GM21526 (cell line): ENCODE data around the gene PGAM2.
"Not testable (repeated sequence)": the region's sequence is repeated elsewhere in the genome, so short reads cannot be mapped to it uniquely, and the experiment has no call there.

ENCODE experiments used
- ATAC-seq: cut with Tn5 transposase; IDR thresholded peaks from one replicate; pipeline ENCODE4 v1.9.1; 2021; ENCODE audit warnings: moderate library complexity; ENCODE audit not compliant: unreplicated experiment, low FRiP score

The PGAM2 gene

DNA sequence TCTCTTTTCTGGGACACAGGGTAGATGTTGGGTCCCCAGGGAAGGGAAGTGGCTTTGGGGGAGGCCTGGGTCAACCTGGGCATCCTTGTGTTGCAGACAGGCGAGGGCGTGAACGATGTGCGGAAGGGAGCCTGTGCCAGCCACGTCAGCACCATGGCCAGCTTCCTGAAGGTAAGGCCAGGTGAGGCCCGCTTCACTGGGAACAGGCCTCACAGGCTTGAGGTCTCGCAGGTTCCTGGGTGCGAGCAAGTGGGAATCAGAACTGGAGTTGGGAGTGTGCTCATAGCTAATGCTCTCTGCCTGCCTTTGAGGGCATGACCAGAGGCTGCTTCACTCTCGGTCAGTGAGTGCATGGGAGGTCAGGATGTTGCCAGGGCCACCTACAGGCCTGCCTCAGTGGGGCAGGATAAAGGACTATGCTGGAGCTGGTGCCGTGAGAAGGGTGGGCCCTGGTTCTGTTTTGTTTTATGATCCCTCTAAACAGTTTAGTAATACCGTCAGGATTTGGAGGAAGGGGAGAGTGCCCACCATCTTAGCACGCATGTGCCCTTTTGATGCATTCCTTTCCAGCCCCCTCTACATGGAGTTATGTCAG is 12.5 kb downstream of the PGAM2 start:
- no peak for ATAC-seq

DNA sequence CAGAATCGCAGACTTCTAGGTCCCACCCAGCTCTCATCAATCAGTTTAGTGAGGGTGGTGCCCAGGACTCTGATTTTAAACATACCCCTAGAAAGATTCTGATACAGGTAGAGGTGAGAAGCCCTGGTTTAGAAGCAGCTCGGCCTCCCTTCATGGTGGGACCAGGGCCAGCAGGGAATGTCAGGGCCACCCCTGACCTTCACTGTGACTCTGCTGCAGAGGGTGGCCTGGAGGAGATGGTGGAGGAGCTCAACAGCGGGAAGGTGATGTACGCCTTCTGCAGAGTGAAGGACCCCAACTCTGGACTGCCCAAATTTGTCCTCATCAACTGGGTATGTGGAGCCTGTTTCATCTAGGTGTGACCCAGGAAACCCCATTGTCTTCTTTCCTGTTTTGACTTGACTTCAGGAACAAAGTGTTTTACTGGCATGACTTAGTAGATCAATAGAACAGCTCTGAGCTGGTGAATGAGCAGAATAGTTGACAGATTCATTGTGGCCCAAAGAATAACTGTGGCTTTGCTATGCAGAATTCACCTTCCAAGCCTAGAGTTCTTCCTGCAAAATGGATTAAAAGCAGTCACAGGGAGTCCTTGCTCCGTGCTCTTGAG is 13.7 kb downstream of the PGAM2 start:
- ATAC-seq: no peak

DNA sequence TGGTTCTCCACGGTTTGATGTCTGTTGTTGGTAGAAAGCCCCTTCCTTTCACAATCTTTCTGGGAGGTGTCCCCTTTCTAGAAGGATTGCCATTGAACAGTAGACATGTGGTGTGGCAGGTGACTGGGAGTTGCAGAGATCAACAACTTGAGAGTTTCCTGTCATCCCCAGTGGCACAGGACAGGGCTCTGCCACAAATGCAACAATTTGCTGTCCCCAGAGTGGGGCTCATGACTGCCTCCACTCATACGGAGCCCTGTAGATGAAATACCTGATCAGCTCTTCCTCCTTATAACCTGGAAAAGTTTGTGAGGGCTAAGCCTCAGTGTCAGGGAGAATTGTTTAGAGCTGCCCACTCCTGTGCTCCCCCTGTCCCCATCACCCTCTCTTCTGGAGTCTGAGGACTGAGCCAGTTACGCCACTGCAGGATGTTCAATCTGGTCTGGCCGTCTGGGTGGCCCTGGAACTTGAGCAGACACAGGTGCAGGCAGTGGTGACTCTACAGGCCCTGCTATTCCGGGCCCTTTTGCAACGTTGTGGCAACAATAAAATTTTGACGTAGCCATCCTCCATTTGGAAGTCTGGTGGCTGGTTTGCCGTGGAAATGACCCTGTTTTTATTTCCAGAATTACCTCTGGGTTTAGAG is 14.3 kb downstream of the PGAM2 start:
- ATAC-seq: no peak

DNA sequence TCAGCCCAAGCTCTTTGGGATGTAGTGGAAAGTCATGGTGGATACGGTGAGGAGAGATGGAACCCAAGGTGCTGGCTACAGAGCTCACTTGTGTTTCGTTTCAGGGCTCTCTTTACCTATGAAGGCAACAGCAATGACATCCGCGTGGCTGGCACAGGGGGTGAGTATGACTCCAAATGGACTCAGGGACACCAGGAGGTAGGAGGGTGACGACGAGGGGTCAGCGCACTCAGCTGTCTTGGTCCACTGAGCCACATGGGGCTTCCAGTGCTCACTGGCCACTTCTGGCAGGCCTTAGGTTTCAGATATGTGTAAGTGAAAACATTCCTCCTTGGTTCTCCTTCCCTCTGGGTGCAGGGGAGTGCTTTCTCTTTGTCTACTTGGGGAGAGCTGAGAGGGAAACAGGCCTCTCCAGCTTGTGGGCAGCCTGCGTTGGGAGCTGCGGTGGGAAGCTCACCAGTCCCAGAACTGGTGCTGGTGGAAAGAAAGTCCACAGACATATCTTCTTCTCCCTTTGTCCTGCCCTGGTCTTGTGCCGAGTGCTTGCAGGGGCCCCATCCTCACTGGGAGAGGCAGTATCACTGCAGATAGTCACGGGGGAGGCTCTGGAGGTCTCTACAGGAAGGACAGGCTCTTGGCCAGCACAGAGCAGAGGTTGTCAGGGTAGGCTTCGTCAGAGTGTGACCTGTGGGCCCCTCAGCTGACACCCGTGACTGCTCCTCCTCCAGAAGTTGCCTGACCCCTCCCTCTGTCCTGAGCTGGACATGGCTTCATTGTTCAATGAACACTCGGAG is 15.0 kb downstream of the PGAM2 start:
- no peak for ATAC-seq

DNA sequence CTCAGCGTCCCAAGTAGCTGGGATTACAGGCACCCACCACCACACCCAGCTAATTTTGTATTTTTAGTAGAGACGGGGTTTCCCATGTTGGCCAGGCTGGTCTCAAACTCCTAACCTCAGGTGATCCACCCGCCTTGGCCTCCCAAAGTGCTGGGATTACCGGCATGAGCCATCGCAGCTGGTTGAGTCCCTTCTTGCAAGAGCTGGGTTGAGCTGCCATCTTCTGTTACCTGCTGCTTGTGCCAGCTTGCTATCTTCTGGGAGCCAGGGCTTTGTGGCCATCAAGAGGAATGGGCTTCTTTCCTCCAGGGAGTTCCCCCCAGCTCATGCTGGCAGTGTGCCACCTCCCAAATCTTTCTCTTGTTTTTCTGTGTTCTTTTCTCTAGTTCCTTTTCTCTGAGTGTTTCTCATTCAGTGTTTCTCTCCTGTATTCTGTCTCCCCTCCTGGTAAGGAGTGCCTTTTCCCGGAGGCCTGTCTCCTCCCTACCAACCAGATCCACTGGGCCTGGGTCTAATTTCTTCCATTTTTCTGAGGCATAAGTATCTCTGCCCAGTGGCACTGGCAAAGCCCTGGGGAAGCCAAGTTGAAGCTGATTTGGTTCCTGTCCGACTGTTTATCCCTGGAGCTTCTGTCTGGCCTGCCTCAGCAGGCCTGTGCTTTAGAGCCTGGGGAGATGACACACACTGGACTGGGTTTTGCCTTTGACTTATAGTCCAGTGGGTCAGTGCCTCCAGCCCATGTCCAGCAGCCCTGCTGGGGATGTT is 17.2 kb downstream of the PGAM2 start:
- ATAC-seq: no peak

DNA sequence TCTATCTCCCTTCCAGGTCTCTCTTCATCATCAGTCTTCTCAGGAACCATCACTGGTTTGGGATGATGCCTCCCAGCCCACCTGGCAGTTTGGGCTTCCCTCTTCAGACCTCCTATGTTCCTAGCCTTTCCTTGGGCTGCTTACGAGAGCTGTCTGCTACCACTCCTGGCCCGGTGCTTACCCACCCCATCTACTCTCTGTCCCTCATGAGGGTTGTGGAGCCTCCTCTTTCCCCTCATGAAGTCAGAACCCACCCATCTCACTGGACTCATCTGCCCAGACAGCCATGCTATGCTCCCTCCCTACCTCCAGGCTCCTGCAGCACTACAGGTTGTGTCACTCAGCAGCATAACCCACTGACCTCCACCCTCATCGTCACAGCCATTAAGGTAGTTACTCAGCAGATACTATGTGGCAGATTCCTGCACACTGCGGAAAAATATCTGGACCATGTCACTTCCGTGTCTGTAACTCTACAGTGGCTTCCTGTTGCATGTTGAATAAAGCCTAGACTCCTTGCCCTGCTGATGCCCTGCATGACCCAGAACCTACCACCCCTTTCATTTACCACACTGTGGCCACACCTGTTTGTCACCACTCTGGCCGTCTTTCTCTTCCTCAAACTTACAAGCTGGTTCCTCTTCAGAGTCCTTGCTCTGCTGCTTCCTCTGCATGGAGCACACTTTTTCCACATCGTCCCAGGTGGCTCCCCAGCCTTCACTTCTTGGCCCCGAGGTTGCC is 18.9 kb downstream of the PGAM2 start:
- ATAC-seq: no peak

GRCh38 chr7:44045226-44046014 is 19.9 kb downstream of the PGAM2 start:
- ATAC-seq: peak; percentile 12

GRCh38 chr7:44044315-44045225 is 20.8 kb downstream of the PGAM2 start, which contains the start of gene DBNL:
Gene DBNL, plus strand, starts transcription at chr7:44044702. Its CDS starts 36 bp downstream, at chr7:44044738.
- ATAC-seq: peak; percentile 55

GRCh38 chr7:44043902-44044301 is 21.5 kb downstream of the PGAM2 start:
- ATAC-seq: no peak

DNA sequence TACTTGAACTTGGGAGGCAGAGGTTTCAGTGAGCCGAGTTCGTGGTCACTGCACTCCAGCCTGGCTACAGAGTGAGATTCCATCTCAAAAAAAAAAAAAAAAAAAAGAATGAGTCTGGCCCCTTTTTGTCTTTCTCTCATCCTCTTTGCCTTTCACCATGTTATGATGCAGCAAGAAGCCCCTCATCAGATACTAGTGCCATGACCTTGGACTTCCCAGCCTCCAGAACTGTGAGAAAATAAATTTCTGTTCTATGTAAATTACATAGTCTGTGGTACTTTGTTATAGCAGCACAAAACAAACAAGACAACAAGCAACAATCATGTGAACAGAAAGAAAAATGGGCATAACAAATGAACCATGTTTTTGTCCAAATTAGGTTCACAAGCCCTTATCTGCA is 23.1 kb downstream of the PGAM2 start:
- no peak for ATAC-seq

- ATAC-seq: peak; percentile 30
Measured at GRCh38 chr7:44040493-44040891, 24.9 kb downstream of the PGAM2 start.

- peak; percentile 6 for ATAC-seq
Measured at GRCh38 chr7:44039800-44040492, 25.4 kb downstream of the PGAM2 start.

DNA sequence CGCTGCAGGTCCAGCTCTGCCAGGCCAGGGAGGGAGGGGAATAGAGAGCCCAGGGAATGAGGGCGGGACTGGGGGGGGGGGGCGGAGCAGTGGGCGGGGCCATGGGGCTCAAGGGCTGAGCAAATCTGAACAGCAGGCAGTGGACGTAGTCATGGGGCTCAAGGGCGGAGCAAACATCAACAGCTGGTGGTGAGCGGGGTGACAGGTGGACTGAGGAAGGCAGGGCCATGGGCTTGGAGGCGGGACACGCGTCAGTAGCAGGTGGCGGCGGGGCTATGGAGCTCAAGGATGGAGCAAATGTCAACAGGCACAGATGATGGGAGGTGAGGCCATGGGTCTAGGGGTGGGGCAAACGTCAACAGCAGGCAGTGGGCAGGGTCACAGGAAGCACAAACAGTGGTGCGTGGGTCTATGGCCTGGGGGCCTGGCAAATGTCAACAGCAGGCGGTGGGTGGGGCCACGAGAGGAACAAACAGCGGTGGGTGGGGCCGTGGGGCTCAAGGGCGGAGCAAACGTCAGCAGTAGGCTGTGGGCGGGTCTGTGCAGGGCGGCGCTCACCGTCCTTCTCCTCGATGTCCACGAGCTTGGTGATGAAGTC is 26.3 kb downstream of the PGAM2 start:
- peak; percentile 49 for ATAC-seq

DNA sequence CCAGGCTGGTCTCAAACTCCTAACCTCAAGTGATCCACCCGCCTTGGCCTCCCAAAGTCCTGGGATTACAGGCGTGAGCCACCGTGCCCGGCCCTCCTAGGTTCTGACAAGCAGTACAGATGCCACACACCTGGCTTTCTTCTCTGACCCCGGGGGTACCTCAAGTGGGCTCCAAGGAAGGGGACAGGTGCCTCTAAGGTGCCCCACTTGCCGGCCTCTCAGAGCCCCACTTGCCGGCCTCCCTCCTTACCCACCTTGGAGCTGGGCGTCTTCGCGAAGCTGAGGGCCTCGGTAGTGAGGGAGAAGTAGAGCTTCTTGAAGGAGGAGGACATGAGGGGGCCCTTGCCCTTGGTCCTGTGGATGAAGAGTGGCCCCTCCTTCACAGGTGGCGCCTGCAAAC is 26.8 kb downstream of the PGAM2 start:
- ATAC-seq: not testable (repeated sequence)

DNA sequence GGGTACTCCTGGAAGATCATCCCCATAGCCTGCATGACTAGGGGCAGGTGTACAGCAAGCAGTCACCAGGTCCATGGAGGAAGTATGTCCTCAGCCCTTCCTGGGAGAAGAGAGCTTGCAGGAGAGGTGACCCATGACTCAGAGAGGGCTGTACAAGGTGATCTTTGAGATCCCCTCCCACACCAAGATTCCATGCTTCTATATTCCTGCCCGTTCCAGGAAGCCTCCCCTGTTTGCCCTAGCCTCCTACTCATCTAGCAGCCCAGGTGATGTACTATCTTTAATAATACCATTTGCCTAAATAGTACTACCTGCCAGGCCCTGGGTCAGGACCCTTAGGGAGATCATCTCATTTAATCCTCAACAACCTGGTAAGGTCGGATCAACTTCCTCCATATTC is 27.4 kb downstream of the PGAM2 start:
- not testable (repeated sequence) for ATAC-seq

GRCh38 chr7:44036364-44036763 is 29.0 kb downstream of the PGAM2 start:
- ATAC-seq: not testable (repeated sequence)
